MG63 (cell line): ENCODE data around the gene CAPZB. TPM values are rescaled to one million over a fixed set of nuclear protein-coding genes. Genes with fewer than 3 reads are reported as not detected.
A peak's percentile ranks its signal among the peaks of the same experiment; 100 is the strongest.

Experiments
- DNase-seq: peaks from one replicate; pipeline ENCODE4 v3.0.0-alpha.2; 2020
- H3K27me3 ChIP-seq: fragments of 250-450 bp; sonication (Bioruptor Pico); 2 replicates; pipeline ENCODE4 v1.5.1; 2020; ENCODE audit warnings: mild to moderate bottlenecking, moderate library complexity
- H3K36me3 ChIP-seq: fragments of 250-450 bp; sonication (Bioruptor Pico); 2 replicates; pipeline ENCODE4 v1.5.1; 2020; ENCODE audit warnings: mild to moderate bottlenecking, moderate library complexity
- H3K4me3 ChIP-seq: fragments of 250-450 bp; sonication (Bioruptor Pico); 2 replicates; pipeline ENCODE4 v1.5.1; 2020; ENCODE audit warnings: mild to moderate bottlenecking, moderate library complexity
- H3K9me3 ChIP-seq: fragments of 250-450 bp; sonication (Bioruptor Pico); 2 replicates; pipeline ENCODE4 v1.5.1; 2020; ENCODE audit warnings: mild to moderate bottlenecking, moderate library complexity
- total RNA-seq: library from RNA; depleted of rRNA; stranded (reverse); fragments of >200 nt; shearing (Covaris generic); gene quantifications from 2 replicates; pipeline ENCODE4 v1.2.3, GENCODE V29; 2014; ENCODE audit warnings: low replicate concordance

CAPZB gene
- total RNA-seq, 1 experiment from 2014 or later, result 357 TPM

DNA sequence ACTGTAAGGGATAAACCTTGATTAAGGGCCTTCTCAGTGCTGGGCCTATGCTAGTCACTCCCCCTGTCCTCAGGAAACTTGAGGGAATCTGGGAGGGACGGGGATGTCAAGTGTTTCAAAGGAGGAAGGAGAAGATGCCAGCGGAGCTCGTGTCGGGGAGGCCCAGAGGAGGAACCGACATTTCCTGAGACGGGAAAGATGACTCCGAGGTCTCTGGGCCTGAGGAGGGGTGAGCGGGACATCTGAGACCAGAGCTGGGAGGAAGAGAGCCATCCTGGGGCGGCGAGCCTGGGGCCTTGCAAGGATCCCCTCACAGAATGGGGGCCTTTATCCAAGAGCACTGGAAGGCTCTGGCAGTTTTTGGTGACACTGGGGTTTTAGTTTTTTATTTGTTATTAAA, 162.9 kb downstream of the CAPZB start:
- no peak for DNase-seq
- Histone ChIP-seq H3K4me3 (no peak overlapping the region), H3K27me3 (no peaks in the 10 kb centered on the region), H3K36me3 (peaks cover 22% of the 10 kb centered on the region), H3K9me3 (no peaks in the 10 kb centered on the region)

DNA sequence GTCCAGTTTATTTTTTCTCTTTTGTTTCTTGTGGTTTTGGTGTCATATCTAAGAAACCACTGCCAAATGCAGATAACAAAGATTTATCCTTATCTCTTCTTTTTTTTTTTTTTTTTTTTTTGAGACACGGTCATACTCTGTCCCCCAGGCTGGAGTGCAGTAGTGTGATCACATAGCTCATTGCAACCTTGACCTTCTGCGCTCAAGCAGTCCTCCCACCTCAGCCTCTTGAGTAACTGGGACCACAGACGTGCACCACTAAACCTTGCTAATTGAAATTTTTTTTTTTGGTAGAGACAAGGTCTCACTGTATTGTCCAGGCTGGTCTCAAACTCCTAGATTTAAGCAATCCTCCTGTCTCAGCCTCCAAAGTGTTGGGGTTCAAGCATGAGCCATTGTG, 164.3 kb downstream of the CAPZB start:
- Histone ChIP-seq H3K9me3 (no peaks in the 10 kb centered on the region), H3K27me3 (no peaks in the 10 kb centered on the region), H3K36me3 (peaks cover 17% of the 10 kb centered on the region), H3K4me3 (no peak overlapping the region)
- DNase-seq, result no peak

DNA sequence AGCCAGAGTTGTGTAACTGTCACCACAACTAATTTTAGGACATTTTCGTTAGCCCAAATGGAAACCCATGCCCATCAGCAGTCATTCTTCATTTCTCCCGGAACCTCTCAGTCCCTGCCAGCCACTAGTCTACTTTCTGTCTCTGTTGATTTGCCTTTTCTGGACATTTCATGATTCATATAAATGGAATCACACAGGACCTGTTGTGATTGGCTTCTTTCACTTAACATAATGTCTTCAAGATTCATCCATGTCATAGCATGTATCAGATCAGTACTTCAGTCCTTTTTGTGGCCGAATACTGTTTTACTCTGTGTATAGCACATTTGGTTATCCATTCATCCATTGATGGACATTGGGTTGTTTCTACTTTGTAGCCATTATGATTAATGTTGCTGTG, 166.1 kb downstream of the CAPZB start:
- Histone ChIP-seq H3K9me3 (no peaks in the 10 kb centered on the region), H3K36me3 (peaks cover 10% of the 10 kb centered on the region), H3K27me3 (no peaks in the 10 kb centered on the region), H3K4me3 (no peak overlapping the region)
- DNase-seq, result no peak

DNA sequence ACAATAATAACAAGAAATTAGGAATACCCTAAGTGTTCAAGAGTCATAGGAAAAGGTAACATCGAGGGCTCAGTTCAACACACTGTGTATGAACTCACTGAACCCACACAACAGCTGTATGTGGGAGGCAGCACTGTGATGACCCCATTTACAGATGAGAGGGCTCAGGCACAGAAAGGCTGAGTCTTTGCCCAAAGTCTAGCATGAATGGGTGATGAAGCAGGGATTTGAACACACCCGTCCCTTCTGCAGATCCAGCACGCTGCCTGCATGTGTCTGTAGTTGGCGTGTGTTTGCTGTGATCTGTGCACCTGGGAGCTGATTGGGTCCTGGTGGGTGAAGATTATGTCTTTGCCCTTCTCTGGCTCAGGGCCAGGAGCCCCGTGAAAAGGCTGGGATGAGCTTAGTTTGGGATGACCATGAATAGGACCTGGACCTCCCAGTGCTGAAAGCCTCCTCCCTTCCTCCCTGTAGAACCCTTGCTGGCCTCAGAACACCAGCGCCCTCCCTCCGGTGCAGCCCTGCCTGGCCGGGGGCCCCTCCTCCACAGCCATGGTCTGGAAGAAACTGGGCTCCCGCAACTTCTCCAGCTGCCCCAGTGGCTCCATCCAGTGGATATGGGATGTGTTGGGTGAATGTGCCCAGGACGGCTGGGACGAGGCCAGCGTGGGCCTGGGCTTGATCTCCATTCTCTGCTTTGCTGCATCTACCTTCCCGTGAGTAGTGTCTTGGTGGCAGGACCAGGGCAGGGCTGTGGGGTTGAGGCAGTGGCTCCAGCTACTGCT, 168.0 kb downstream of the CAPZB start:
- peaks cover 10% of the 10 kb centered on the region for H3K36me3 ChIP-seq
- H3K4me3 ChIP-seq, result no peak overlapping the region
- DNase-seq, result no peak
- no peaks in the 10 kb centered on the region for H3K27me3 ChIP-seq
- no peaks in the 10 kb centered on the region for H3K9me3 ChIP-seq

DNA sequence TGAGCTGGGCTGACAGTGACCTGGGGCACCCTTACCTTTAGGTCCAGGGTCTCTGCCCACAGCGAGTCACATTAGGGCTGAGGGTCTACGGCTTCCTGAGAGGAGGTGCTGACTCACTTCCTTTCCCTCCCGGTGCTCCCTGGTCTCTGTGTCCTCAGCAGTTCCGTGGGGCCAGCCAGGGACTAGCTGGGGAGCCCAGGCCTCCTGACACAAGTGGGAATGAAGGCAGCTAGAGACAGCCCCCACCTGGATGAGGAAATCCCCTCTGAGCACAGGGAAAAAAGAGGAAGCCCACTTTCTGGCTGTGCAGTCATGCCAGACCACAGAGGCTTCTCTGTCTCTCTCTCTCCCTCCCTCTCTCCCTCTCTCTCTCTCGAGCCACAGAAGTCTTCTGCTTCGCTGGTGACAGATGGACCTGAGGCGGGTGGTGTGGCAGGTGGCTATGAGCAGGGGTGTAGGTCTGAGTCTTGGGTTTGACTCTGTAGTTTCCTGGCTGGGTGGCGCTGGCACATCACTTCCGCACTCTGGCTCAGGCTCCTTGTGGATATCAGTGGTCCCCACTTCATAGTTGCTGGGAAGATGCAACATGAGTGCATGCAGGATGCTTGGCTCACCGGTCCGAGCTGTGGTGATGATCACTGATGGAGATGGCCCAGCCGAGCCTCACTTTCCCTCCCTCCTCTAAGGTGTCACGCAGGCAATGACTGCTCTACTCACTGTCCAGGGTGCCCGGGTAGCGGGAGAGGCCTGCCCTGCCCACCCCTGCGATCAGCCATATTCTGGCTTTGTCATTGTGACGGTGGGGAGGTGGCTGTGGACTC, 169.8 kb downstream of the CAPZB start:
- Histone ChIP-seq H3K36me3 (peaks cover 10% of the 10 kb centered on the region), H3K27me3 (no peaks in the 10 kb centered on the region), H3K4me3 (no peak overlapping the region), H3K9me3 (no peaks in the 10 kb centered on the region)
- DNase-seq, result no peak

DNA sequence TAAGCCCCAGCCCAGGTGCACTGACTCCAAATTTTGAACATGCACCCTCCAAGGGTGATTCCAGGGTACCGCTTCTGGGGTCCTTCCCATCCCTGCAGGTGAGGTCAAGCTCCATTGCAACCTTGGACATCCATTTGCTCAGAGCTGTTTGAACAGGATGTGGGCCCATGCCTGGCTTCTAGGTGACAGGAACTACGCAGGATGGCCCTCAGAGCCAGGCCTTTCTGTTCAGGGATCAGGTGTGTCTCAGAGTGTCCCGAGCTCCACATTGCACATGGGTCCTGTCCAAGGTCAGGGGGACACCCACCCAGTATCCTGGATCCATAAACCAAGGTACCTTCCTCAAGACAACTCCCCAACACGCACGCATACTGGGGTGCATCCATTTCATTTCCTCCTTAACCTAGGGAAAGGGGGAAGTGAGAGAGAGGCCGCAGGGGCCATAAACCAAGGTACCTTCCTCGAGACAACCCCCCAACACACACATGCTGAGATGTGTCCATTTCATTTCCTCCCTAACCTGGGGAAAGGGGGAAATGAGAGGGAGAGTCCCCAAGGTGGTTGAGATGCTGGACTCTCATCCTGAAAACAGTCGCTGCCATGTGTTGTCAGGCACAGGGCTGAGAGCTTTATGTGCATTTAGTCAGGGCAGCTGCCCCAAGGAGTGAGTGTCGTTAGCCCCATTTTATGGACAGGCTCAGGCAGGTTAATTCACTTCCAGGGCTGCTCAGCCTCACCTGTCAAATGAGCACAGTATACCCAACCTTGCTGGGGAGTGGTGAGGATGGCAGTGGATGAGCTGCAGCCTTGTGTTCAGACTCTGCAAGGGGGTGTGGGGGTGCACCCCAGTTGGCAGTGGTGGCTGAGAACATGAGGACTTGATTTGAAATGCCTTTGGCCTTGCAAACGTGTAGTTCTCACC, 171.1 kb downstream of the CAPZB start:
- Histone ChIP-seq H3K9me3 (no peaks in the 10 kb centered on the region), H3K27me3 (no peaks in the 10 kb centered on the region), H3K36me3 (peaks cover 13% of the 10 kb centered on the region), H3K4me3 (no peak overlapping the region)
- no peak for DNase-seq

DNA sequence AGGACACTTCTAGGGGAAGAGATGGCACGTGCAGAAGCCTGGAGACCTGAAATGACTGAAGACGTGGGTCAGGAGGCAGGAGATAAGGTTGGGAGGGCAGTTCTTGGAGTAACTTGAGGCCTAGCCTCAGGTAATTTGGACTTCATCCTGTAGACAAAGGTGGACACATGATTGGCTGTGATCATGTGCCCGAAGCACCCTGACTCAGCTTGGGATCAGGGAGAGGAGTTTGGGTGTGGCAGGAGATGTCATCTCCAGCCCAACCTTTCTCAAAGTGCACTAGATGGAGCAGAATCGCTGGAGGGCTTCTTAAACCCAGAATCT, 171.7 kb downstream of the CAPZB start:
- Histone ChIP-seq H3K36me3 (peaks cover 16% of the 10 kb centered on the region), H3K27me3 (no peaks in the 10 kb centered on the region), H3K9me3 (no peaks in the 10 kb centered on the region), H3K4me3 (no peak overlapping the region)
- DNase-seq, result no peak

DNA sequence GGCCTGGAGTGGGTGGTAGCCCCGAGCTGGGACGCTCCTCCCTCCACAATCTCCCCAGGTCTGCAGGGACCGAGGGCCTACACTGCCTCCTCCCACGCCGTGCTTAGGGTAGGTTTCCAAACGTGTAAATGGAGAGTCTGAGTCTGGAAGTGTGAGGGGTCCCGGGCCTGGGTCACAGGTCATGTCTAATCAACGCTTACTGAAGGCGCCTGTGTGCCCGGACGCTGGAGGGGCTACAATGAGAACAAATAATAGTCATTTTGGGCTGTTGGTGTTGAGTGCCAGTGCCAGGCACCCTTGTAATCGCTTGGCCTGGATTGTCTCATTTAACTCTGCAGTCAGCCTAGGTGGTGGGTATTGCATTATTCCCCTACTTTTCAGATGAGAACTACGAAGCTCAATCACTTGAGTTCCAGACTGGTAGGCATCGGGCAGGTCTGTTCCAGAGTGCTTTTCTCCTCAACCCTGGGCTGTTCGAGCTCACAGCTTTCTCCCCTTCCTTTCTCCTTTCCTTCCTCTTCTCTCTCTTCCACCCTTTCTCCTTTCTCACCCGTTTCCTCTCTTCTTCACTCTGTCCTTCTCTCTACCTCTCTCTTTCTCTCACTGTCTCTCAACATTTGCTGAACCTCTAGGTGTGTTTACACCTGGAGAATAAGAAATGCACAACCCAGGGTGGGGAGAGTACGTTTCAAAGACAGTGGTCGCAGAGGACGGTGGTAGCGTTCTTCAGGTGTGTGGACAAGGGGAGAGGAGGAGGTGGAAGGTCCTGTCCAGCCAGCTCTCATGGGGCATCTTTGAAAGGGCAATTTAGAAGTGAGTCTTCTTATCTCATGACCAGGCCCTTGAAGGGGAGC, 172.3 kb downstream of the CAPZB start:
- no peak for DNase-seq
- H3K9me3 ChIP-seq, result no peaks in the 10 kb centered on the region
- H3K27me3 ChIP-seq, result no peaks in the 10 kb centered on the region
- peaks cover 17% of the 10 kb centered on the region for H3K36me3 ChIP-seq
- peak overlapping the region; percentile 95 for H3K4me3 ChIP-seq

DNA sequence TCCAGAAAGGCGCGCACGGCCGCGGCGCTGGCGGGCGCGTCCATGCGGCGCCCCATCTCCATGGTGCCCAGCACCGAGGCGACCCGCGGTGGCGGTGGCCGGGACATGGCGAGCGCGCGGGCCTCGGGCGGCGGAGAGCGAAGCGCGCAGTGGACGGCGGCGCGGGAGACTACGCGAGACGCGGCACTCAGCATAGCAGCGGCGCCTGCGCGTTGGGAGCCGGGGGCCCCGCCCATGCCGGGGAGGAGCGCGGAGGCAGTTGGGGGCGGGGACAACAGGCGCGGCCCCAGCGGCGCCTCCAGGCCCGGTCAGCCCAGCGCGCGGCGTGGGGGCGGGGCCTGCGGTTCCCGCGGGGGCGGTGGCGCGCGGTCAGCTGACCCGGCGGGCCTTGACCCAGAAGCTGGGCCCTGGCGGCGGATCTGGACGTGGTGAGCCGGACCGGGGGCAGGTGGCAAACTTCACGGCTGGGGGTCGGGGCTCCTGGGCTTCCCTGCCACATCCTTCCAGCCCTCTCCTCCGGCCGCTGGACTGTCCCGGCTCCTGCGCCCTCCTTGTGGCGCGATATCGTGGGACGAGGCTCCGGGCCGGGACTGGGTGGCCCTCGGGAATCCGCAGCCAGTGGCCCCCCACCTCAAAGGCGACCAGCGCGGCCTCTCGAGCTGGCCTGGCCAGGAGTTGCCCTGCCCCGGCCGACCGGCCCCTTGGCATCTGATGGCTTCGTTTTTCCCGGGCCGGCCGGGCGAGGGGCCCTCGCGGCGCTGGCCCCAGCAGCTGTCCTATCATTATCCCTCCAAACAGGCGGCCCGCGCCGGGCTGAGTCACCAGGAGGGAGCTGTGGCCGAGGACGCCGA, 173.2 kb downstream of the CAPZB start, which contains the start of the genes AKR7A2 and SLC66A1:
Gene AKR7A2, minus strand, starts transcription at position 214 of the 851 bp plus-strand sequence. Its CDS starts 20 bp downstream, at position 194.
Gene SLC66A1, plus strand, starts transcription at position 396 of the 851 bp plus-strand sequence. CDS start 5,352 bp downstream, outside the sequence.
- no peaks in the 10 kb centered on the region for H3K27me3 ChIP-seq
- no peaks in the 10 kb centered on the region for H3K9me3 ChIP-seq
- peak; percentile 89 for DNase-seq
- H3K4me3 ChIP-seq, result peak within 1 kb of the TSS; percentile 95
- peaks cover 17% of the 10 kb centered on the region for H3K36me3 ChIP-seq

DNA sequence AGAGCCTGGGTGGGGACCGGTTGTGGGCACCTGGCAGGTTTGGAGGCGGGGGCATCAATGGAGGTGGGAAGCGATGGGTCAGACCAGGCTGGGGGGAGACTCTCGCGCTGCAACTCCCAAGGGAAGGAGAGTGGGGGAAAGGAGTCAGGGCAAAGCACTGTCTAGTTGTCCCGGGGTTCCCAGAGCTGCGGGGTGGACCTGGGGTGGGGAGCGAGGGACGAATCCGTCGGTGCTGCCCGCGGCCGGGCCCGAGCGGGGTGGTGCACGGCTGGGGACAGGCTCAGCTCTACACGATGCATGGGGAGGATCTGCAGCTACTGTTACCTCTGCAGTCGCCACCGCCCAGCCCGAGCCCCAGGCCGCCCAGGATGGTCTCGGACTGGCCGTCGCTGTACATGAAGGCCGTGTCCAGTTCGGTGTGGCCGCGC, 173.8 kb downstream of the CAPZB start:
- DNase-seq, result no peak
- H3K27me3 ChIP-seq, result no peaks in the 10 kb centered on the region

DNA sequence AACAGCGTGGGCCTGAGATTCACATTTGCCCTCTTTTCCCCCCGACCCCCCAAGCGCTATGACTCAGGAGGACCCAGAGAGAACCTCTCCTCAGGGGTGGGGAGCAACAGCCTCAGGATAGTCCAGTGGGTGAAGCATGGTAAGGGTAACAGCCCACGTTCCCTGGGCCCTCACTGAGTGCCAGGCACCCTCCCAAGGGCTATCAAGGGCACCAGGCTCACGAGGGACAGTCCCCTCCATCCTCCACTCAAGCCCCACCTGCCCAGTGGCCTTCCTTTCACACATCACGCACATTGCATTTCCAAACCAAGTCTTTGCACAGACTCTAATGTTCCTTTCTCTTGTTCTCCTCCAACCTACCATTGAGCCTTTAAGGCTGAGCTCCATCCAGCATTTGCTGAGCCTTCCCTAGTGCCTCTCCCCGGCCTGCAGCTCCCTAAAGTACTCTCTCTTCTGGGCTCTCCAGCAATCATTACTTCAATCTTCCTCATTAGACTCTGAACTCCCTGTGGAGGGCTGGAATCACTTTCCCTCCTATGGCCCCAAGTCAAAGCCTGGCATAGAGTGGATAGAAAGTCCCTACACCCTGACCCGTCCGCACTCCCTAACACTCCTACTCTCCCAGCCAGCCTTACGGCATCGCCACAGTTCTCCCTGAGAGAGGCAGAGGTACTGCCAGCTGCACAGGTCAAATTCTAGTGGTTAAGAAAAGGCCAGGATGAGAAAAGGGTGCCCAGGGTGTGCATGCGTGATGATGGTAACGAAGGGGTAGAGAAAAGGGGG, 174.4 kb downstream of the CAPZB start:
- no peak for DNase-seq
- H3K9me3 ChIP-seq, result no peaks in the 10 kb centered on the region

More for the DNA sequence above, 173.8 kb downstream of the CAPZB start:
- peaks cover 17% of the 10 kb centered on the region for H3K36me3 ChIP-seq
- no peaks in the 10 kb centered on the region for H3K9me3 ChIP-seq
- H3K4me3 ChIP-seq, result peak overlapping the region; percentile 95

DNA sequence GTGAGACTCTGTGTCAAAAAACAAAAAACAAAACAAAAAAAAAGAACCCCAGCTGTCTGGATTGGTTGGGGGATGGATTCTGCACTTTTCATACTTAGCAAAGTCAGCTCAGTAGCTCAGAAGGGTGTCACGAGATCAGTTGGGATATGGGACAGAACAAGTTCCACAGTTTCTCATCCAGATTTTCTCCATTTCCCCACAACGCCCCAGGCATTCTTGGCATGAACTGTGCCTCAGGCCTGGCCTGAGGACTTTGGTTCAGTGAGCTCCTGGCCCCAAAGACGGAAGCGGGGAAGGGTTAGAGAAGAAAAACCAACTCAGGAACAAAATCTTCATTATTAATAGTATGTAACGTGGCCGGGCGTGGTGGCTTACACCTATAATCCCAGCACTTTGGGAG, 175.3 kb downstream of the CAPZB start:
- Histone ChIP-seq H3K4me3 (no peak overlapping the region), H3K9me3 (no peaks in the 10 kb centered on the region), H3K27me3 (no peaks in the 10 kb centered on the region), H3K36me3 (peaks cover 26% of the 10 kb centered on the region)
- DNase-seq, result no peak

More for the DNA sequence above, 174.4 kb downstream of the CAPZB start:
- Histone ChIP-seq H3K4me3 (peak overlapping the region; percentile 95), H3K27me3 (no peaks in the 10 kb centered on the region), H3K36me3 (peaks cover 18% of the 10 kb centered on the region)

DNA sequence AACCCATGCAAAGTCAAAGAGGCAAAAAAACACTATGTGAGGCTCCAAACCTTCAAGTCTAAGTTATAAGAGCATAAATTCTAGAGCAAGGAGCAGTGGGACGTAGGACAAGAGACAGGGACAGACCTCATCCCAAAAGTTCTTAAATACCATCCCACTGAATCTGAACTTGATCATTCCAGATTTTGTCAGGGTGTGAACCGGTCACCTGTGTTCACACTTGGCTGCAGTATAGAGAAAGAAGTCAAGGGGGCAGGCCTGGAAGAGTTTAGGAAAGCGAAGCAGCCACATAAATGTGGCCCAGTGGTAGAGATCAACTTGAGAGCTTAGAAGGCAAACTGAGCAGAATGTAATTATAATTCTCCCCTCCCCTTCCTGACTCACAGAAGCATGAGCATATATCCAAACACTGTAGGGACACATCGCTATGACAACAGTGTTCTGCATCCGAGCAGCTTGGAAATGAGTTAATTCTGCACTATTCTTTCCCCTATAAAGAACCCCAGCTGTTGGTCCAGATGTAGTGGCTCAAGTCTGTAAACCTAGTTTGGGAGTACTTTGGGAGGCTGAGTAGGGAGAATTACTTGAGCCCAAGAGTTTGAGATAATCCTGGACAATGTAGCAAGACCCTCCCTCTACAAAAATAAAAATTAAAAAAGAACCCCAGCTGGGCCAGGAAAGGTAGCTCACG, 176.1 kb downstream of the CAPZB start:
- Histone ChIP-seq H3K4me3 (no peak overlapping the region), H3K36me3 (peaks cover 26% of the 10 kb centered on the region), H3K9me3 (no peaks in the 10 kb centered on the region), H3K27me3 (no peaks in the 10 kb centered on the region)
- DNase-seq, result no peak

DNA sequence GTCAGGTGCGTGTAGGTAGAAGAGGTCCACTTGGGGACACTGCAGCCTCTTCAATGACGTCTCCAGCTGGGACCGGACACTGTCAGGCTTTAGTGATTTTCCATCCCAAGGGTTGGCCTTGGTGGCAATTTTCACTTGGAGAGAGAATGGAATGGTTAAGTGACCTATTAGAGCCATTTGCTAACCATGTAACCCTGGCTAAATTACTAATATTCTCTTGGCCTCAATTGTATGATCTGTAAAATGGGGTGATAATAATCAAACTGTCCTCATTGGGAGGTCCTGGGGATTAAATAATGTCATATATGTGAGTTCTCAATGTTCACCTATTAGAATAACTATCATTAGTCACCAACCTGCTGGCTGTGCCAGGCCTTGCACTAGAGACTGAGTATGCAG, 176.8 kb downstream of the CAPZB start:
- Histone ChIP-seq H3K4me3 (no peak overlapping the region), H3K27me3 (no peaks in the 10 kb centered on the region), H3K9me3 (no peaks in the 10 kb centered on the region), H3K36me3 (peaks cover 29% of the 10 kb centered on the region)
- DNase-seq, result no peak
